Hindlimb muscle (tissue), 1 donor: Measurements from ENCODE around the gene LRRC2. TPM values are rescaled to one million over a fixed set of nuclear protein-coding genes. Genes with fewer than 3 reads are reported as not detected.

Experiments
- DNase-seq: peaks from one replicate; pipeline ENCODE4 v3.0.0-alpha.2; 2013
- polyA plus RNA-seq: library from polyadenylated mRNA; unstranded; fragments of 120-200 nt; gene quantifications from one replicate; pipeline ENCODE4 v1.2.1, GENCODE V29; 2013; ENCODE audit not compliant: insufficient read length

The LRRC2 gene
- polyA plus RNA-seq, 1 donor = 5.9 TPM

DNA sequence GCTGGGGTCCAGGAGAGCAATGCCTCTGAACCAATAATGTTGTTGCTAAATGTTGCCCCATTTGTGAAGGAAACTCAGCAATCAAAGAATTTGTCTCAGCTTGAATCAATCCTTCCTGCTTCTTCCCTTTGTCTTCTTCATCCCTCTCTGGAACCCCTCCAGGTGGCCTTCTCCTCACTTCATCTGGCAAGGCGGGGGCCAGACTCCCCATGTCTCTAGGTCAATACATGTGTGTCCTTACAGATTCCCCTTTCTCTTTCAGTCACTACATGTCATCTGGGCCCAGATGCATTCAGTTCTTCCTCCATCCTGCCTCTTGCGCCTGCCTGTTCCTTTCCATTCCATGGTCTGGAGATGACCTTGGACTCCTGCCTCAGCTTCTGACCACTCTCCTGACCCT lies 93.4 kb downstream of the LRRC2 start:
- no peak for DNase-seq

DNA sequence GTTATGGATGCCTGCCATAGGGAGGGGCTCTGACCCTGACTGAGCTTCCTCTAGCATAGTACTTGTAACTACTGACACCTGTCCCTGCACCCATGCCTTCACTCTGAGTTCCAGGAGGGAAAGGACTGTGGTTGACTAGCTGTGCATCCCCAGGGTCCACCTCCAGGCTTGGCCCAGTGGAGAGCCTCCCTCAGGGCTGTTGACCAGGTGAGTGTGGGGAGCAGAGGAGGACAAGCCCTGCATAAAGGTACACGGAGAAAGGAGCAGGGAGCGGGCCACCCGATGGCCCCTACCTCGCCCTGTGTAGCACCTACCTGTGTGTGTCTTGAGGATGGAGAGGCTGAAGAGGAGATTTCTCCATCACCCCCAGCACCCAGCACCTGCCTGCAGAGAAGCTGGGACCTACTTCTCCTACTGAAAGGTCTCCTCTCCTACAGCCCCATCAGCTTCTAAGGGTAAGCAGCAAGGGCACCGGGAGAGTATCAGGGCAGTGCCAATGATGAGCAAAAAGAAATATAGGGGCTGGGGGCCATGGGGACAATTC lies 94.7 kb downstream of the LRRC2 start:
- DNase-seq = no peak

DNA sequence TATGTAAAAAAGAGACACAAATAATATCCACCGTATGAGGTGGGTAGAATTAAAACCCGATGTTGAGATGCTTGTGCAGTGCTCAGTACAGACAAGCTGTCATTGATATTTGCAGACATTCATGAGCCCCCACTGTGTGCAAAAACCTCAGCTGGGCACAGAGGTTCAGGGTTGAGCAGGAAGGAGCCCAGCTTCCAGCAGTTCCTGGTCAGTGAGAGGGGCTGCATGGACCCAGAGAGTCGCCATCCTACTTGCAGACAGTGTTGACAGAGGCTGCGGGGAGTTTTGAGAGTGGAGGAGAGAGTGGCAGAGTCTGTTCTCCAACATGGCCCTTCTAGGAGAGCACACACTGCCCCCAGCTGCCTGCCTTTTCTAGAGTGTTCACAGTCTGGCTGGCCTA lies 95.3 kb downstream of the LRRC2 start:
- no peak for DNase-seq

DNA sequence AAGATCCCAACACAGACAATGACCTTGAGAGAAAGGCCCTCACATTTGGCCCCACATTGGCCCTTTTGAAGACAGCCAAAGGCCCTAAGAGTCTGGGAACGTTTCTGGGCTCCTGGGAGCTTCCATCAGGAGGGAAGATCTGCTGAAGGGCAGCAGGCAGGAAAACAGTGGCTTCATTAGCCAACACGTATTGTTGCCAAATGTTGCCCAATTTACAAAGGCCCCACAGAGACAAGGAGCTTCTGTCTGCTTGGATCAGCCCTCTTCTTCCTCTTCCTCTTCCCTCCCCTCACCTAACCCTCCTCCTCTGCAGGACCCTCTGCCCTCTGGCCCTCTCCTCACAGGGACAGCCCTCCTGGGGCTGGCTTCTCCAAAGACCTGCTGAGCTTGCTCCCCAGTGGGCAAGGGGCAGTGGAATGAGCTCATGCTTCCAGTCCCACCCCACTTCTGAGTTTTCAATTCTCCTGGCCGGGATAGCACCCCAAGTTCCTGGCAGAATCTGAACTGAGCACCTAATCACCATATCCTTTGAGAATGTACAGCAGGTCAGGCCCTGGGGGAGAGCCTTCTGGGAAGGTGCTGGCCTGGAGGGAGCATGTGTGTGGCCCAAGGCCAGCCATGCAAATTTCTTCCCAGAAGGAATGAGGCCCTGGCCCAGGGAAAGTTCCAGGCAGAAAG lies 96.3 kb downstream of the LRRC2 start:
- DNase-seq = no peak

DNA sequence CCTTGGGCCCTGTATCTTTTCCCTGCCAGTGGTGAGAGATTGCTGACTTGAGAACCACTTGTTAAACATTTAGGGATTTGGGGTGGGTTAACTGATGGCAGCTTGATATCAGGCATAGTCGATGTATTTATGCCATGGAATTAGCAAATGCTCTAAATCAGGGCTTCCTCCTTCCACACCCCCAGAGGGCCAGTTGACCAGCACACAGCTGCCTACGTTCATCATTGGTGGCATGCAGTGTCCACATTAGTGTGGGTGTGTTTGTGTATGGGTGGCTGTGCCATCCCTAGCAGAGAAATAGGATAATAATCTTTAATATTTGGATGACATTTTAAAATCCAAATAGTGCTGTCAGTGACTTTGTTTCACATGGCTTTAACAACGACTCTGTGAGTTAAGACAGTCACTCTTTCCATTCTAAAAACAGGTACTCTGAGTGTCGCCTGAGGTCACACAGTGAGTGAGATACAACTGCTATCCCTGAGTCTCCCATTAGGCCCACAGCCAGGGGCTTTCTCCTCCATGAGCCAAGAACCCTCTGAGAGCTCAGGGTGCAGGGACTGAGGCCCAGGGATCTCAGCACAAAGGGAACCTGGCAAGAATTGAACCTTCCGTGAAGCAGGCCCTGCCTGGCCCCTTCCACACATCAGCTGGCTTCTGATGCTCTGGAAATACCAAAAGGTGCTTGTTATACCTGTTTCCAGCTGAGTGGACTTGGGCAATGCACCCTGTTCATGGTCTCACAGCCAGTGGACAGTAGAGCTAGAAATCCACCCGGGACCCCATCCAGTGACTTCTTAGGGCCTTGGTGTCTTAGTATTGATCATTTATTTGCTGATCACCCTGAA lies 97.1 kb downstream of the LRRC2 start:
- no peak for DNase-seq

DNA sequence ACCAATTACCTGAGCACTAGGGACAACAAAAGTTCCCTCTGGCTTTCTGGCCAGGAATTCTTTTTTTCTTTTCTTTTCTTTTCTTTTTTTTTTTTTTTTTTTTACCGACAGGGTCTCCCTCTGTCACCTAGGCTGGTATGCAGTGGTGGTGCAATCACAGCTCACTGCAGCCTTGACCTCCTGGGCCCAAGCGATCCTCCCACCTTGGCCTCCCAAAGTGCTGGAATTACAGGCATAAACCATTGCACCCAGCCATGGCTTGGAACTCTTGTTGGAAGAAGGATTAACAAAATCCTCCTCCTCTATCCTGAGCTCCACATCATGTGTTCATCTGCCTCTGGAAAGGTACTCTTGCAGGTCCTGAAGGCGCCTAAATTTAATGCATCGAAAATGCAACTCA lies 98.5 kb downstream of the LRRC2 start:
- no peak for DNase-seq

DNA sequence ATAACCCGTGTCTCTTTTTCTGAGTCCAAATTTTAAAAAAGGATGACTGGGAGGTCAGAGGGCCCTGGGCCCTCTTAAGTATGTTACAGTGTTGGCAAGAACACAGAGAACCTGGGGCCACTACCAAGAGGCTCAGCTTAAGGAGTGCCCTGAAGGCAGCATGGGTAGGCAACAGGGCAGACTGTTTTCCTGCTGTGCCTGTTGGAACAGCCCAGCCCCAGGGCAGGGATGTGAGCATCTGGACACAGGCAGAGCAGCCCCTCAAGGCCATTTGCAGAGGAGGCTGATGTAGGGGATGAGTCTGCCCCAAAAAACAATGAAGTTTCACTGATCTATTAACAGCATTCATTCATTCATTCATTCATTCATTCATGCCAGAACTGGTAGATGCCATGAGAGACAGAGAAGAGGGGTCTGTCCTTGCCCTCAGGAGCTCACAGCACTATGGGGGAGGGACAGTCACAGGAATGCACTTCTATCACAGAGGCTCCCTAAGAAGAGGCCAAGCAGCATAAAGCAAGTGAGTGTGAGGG lies 99.2 kb downstream of the LRRC2 start:
- no peak for DNase-seq

DNA sequence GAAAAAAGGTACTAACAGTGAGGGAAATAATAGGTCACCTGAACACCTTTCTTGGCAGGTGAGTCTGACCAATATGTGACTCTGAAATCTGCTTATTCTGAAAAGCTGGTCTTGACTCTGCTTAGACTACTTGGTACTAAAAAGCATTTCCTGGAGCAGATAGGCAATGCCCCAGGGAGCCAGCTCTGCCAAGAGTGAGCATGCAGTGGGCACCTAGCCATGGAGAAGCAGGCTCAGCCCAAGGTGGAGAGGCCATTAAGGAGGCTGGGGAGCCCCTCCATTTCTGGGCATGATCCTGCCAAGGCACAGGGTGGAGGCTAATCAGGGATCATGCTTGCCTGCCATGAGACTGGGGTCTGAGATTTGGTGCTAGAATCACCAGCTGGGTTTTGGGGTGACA lies 99.8 kb downstream of the LRRC2 start:
- no peak for DNase-seq

Other genes starting within 250 kb of the LRRC2 start
- 0.58 TPM for gene CCR2, start 212.2 kb downstream of the LRRC2 start, polyA plus RNA-seq
- gene CCR5, start 195.4 kb downstream of the LRRC2 start, polyA plus RNA-seq = 0.52 TPM
- gene CCRL2, start 159.0 kb downstream of the LRRC2 start, polyA plus RNA-seq = 0.74 TPM
- 3.7 TPM for gene LTF, start 101.4 kb downstream of the LRRC2 start, polyA plus RNA-seq
- 0.25 TPM for gene RTP3, start 68.3 kb downstream of the LRRC2 start, polyA plus RNA-seq
- gene FAM240A, start 46.2 kb upstream of the LRRC2 start, polyA plus RNA-seq = 0.26 TPM
- gene ALS2CL, start 127.4 kb upstream of the LRRC2 start, polyA plus RNA-seq = 6.3 TPM
- gene TMIE, start 135.1 kb upstream of the LRRC2 start, polyA plus RNA-seq = 0.63 TPM
- gene PRSS50, start 151.6 kb upstream of the LRRC2 start, polyA plus RNA-seq = not detected